Activated CD4-positive, alpha-beta T cell treated with anti-CD3 and anti-CD28 coated beads for 4 hours (primary cell): ENCODE measurements around the gene AKNAD1.

Source experiments
- DNase-seq, 2 donors: peaks; one replicate each; pipeline ENCODE4 v3.0.0-alpha.2; 2020

Gene AKNAD1

DNA sequence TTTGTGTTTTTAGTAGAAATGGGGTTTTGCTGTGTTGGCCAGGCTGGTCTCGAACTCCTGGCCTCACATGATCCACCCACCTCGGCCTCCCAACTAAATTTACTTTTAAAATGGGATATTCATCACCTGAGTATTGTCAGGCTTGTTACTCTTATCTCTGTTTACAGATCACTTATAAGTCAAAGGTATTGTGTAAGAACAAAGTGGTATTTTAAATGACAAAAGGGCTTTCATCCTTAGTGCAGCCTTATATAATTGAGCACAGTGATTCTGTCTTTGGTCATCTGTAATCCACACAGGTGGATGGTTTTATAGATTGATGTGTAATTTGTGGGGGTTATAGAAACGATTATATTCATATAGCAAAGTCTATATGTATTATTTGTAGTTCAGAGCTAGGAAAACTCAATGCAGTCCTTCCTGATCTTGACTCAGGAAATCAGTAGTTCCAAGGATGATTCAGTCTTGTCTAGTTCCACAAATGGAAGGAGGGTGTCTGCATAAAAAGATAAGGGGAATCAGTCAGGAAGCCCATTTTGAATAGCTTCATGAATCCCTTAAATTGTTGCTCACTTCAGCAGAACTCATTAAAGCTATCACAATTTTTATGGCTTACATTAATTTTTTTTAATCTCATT is 75.8 kb downstream of the AKNAD1 start:
- no peak for DNase-seq

DNA sequence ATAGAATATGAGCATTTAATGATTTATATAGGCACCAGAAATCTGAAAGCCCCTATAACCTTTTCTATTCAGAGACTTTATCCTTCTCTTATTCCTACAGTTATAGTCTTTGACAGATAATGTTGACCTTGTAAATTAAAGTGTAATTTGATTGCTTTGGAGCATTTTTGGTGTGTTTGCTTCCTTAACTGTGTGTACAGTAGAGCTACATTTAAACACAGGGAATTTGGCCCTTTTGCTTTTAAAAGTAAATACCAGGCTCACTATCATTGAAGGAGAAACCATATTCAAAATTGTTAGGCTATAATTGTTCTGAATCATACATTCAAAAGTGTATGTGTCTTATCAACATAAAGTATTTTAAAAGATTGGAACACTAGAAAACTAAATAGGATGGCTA is 77.4 kb downstream of the AKNAD1 start:
- no peak for DNase-seq

DNA sequence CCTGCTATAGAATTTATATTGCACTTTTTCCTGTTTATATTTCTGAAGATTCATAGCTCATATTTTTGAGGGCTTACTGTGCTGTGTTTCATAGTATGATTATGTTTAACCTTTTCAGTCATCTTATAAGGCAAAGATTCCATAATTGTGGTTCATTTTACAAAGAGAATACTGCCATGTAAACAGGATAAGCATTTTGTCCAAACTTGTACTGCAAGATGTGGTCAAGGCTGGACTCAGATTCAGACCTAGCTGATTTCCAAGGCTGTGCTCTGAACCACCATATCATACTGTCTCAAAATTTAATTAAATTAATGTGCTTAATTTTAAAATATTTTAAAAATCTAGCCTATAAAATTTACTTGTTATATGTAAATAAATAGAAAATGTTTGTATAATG is 79.1 kb downstream of the AKNAD1 start:
- no peak for DNase-seq

DNA sequence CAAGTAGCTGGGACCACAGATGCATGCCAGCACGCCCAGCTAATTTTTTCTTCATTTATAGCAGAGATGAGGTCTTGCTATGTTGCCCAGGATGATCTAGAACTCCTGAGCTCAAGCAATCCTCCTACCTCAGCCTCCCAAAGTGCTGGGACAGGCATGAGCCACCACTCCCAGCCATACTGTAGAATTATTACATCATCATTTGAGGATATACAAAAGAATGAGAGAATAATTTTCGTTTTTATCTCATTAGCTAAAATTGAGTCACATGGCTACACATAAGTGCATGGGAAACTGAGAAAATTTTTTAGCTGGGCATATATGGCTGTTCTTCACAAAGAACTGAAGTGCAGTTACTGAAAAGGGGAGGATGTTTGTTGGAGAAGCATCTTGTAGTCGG is 89.2 kb downstream of the AKNAD1 start:
- DNase-seq, result no peak

DNA sequence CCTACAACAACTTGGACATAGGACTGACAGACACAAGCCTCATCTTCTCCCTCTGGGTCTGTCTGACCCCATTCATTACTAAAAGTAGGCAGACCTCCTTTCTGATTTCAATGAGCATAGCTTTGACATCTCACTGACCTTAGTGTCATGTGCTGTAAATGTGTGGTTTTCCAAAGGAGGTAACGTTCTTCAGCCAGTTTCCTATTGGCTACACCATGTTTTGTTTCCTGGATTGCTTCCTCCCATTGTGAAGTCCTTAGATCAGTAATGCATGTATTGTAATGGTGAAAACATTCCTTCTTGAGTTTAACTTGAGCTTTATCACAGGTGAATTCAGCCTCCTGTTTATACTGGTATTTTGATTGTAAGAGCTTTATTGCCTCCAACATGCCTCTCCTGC is 89.8 kb downstream of the AKNAD1 start:
- DNase-seq, result no peak
